Femur (tissue), 1 donor: Measurements from ENCODE around the gene ASPRV1.

Source experiments
- DNase-seq: peaks from one replicate; pipeline ENCODE4 v3.0.0-alpha.2; 2017

Gene ASPRV1

DNA sequence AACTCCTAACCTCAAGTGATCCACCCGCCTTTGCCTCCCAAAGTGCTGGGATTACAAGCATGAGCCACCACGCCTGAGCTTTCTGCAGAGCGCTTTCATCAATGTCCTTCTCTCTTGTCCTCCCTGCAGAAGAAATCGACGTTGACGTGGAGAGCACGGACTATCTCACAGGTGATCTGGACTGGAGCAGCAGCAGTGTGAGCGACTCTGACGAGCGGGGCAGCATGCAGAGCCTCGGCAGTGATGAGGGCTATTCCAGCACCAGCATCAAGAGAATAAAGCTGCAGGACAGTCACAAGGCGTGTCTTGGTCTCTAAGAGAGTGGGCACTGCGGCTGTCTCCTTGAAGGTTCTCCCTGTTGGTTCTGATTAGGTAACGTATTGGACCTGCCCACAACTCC is 23.5 kb downstream of the ASPRV1 start:
- DNase-seq: no peak

GRCh38 chr2:69936906-69937305 is 24.5 kb downstream of the ASPRV1 start:
- DNase-seq: no peak

DNA sequence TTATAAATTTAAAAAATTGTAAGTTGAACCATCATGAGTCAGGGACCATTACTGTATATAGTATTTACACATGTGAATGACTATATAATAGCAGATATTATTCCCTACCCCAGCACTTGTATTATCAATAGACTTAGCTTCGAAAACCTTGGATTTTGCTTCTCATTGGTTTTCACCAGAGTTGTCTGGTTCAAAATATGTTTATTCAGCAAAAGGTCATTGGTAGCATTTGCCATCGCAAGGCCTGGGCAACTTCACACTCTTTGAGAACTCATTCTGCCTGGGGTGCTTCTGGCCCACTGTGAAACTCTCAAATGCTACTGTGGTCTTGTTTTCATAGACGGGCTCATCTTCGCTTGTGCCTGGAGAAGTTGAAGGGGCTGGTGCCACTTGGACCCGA is 26.4 kb downstream of the ASPRV1 start:
- DNase-seq: no peak

DNA sequence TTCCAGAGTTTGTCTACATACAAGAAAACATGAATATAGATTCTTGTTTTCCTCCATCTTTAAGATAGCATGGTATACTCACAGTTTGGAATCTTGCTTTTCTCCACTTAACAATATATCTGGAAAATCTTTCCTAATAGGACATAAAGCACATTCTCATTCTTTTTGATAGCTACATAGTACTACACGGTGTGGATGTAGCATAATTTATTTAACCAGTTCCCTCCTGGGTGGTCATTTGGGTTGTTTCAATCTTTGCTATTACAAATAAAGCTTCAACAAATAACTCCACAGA is 26.9 kb downstream of the ASPRV1 start:
- no peak for DNase-seq

DNA sequence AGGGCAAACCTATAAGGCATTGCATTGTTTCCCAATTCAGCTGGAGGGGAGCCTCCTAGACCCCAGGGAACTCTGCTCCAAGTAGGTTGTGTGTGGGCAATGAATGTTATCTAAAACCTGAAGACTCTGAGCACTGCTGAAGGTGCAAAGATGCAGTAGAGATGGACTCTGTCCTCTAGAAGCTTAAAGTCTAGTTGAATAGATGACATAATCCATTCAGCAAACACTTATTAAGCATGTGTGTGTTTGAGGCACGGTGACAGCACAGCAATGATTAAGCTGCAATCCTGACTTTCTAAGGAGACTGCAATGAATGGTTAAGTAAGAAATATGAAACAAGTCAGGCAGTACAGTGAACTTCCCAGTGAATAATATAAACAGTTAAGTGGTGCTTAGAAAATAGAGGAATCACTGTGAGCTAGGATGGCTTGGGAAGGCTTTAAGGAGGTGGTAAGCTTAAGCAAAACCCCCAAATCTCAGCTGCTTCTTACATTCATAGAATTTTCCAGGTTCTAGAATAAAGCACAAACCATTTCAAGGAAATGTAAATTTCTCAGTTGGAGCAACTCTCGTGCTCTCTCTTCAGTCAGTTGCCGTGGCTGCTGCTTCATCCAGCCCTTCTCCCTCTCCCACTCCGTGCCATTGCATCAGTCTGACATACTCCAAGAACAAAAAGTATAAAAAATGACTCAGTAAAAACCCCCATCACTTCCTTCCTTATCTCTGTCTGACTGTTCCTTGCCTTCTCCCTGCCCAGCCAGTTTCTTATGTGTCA is 27.4 kb downstream of the ASPRV1 start:
- DNase-seq: no peak

DNA sequence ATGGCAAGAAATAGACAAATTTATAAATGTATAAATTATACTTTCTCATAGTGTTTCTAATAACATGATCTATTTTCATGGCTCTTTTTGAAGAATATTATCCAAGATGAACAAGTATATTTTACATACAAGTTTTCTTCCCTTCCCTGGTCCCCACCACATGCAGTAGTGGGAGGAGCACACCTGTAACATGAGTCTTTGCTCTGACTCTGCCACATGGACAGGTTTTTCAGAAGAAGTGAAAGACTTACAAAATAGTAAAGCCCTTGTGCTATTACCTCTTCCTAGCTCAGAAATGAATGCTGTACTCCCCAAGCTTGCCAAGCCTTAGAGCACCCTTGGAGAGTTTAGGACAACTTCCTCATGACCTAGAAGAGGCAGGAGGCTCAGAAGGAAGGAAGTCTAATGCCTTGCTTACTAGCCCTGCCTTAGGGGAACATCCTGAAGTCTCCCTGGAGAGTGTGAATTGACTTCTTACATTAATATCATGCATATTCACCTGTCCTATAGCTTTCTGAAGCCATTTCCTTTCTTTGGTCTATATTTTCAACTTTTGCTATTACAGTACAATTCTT is 28.1 kb downstream of the ASPRV1 start:
- no peak for DNase-seq

- DNase-seq: no peak
Observed at GRCh38 chr2:69932596-69932922, 28.9 kb downstream of the ASPRV1 start.

GRCh38 chr2:69931832-69932595 is 29.4 kb downstream of the ASPRV1 start:
- no peak for DNase-seq

- no peak for DNase-seq
Observed at GRCh38 chr2:69926849-69927515, 34.4 kb downstream of the ASPRV1 start.

GRCh38 chr2:69923116-69923515 is 38.3 kb downstream of the ASPRV1 start:
- DNase-seq: no peak

GRCh38 chr2:69918401-69918800 is 43.0 kb downstream of the ASPRV1 start:
- DNase-seq: no peak

- DNase-seq: no peak
Observed at GRCh38 chr2:69917852-69918251, 43.6 kb downstream of the ASPRV1 start.

DNA sequence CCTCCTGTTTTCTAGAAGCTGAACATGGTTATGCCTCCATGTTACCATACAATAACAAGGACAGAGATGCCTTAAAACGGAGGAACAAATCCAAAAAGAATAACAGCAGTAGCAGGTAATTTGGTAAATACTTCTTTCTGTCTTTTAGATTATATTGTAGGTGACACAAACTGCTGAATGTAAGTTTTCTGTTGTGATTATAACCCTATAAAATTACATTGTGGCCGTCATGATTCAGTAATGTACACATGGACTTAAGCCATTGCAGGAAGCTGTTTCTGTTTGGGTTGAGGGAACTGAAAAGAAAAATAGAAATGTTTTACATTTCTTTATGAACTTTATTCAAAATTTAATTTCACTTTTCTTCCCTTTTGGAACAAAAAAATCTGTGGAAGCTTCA is 45.3 kb downstream of the ASPRV1 start:
- no peak for DNase-seq

GRCh38 chr2:69914950-69915945 is 46.2 kb downstream of the ASPRV1 start, which contains the start of gene MXD1:
TSS of gene MXD1 (plus strand) at chr2:69915109. CDS start at chr2:69915331, 222 bp downstream.
- peak; percentile 34 for DNase-seq

- DNase-seq: peak; percentile 100
Observed at GRCh38 chr2:69914164-69914949, 47.1 kb downstream of the ASPRV1 start.

- no peak for DNase-seq
Observed at GRCh38 chr2:69911985-69912563, 49.4 kb downstream of the ASPRV1 start.
